ENCODE measurements around the gene NRXN3.

NRXN3 gene

GRCh38 chr14:78248501-78249090 is 78.4 kb downstream of the NRXN3 start:
- no peak for DNase-seq

GRCh38 chr14:78251308-78251707 is 81.1 kb downstream of the NRXN3 start:
- DNase-seq: no peak

- DNase-seq: no peak
These were observed 83.8 kb downstream of the NRXN3 start for GRCh38 chr14:78253986-78254385.

GRCh38 chr14:78254911-78255461 is 84.8 kb downstream of the NRXN3 start:
- no peak for DNase-seq

- no peak for DNase-seq
These were observed 89.7 kb downstream of the NRXN3 start for GRCh38 chr14:78259831-78260230.

- no peak for DNase-seq
These were observed 108.5 kb downstream of the NRXN3 start for GRCh38 chr14:78278464-78279250.

- no peak for DNase-seq
These were observed 112.3 kb downstream of the NRXN3 start for GRCh38 chr14:78282437-78282836.

- DNase-seq: no peak
These were observed 116.0 kb downstream of the NRXN3 start for GRCh38 chr14:78286210-78286609.

- DNase-seq: no peak
These were observed 121.8 kb downstream of the NRXN3 start for GRCh38 chr14:78292003-78292402.

GRCh38 chr14:78297858-78298257 is 127.7 kb downstream of the NRXN3 start:
- DNase-seq: no peak

- DNase-seq: no peak
These were observed 128.1 kb downstream of the NRXN3 start for GRCh38 chr14:78298298-78298697.

- no peak for DNase-seq
These were observed 132.7 kb downstream of the NRXN3 start for GRCh38 chr14:78302841-78303240.

GRCh38 chr14:78307671-78308070 is 137.5 kb downstream of the NRXN3 start:
- no peak for DNase-seq

- no peak for DNase-seq
These were observed 137.9 kb downstream of the NRXN3 start for GRCh38 chr14:78308079-78308478.

GRCh38 chr14:78310272-78310671 is 140.1 kb downstream of the NRXN3 start:
- no peak for DNase-seq

GRCh38 chr14:78313499-78313898 is 143.3 kb downstream of the NRXN3 start:
- no peak for DNase-seq

- DNase-seq: no peak
These were observed 144.3 kb downstream of the NRXN3 start for GRCh38 chr14:78314484-78314883.

GRCh38 chr14:78316052-78316451 is 145.9 kb downstream of the NRXN3 start:
- DNase-seq: no peak

- DNase-seq: no peak
These were observed 146.6 kb downstream of the NRXN3 start for GRCh38 chr14:78316786-78317185.

- no peak for DNase-seq
These were observed 149.2 kb downstream of the NRXN3 start for GRCh38 chr14:78319406-78319805.

GRCh38 chr14:78319887-78320635 is 149.9 kb downstream of the NRXN3 start:
- no peak for DNase-seq

- no peak for DNase-seq
These were observed 154.2 kb downstream of the NRXN3 start for GRCh38 chr14:78324353-78324752.

GRCh38 chr14:78325911-78326310 is 155.7 kb downstream of the NRXN3 start:
- no peak for DNase-seq

All from activated gamma-delta T cell treated with Interleukin-2 at 50 U/mL for 16 hours (primary cell).